Activated CD4-positive, alpha-beta T cell treated with anti-CD3 and anti-CD28 coated beads, Interleukin-2, amount 10 ng/mL, durations not matched to agents 24 days and 14 days (primary cell): ENCODE results near the gene PARD3B. TPM values are rescaled to one million over a fixed set of nuclear protein-coding genes. Genes with fewer than 3 reads are reported as not detected.
"Not testable (repeated sequence)": the region's sequence is repeated elsewhere in the genome, so short reads cannot be mapped to it uniquely, and the experiment has no call there.

Experiments
- DNase-seq: peaks from one replicate; pipeline ENCODE4 v3.0.0; 2022
- H3K27ac Mint-ChIP-seq: one replicate; pipeline ENCODE4 v1.8.0; 2022; ENCODE audit warnings: mild to moderate bottlenecking, mixed read lengths
- H3K27me3 Mint-ChIP-seq: one replicate; pipeline ENCODE4 v1.8.0; 2022; ENCODE audit warnings: mixed read lengths
- H3K36me3 Mint-ChIP-seq: one replicate; pipeline ENCODE4 v1.8.0; 2022; ENCODE audit warnings: low read depth, mild to moderate bottlenecking, mixed read lengths
- H3K4me1 Mint-ChIP-seq: one replicate; pipeline ENCODE4 v1.8.0; 2021; ENCODE audit warnings: mixed read lengths
- H3K4me3 Mint-ChIP-seq: one replicate; pipeline ENCODE4 v1.8.0; 2022; ENCODE audit warnings: mild to moderate bottlenecking, moderate library complexity, mixed read lengths
- H3K9me3 Mint-ChIP-seq: one replicate; pipeline ENCODE4 v1.8.0; 2021; ENCODE audit warnings: mixed read lengths
- intact Hi-C: fragments of 100-400 bp; cut with micrococcal nuclease; formaldehyde crosslinking; loops from one replicate; pipeline ENCODE4 v1.15.1; 2023
- total RNA-seq: library from RNA; stranded (reverse); gene quantifications from 2 replicates; pipeline ENCODE4 v1.2.3, GENCODE V29; 2022

The PARD3B gene
- total RNA-seq, 1 donor from 2014 or later, result 0.12 TPM

GRCh38 chr2:205482399-205483081 lies 937.3 kb downstream of the PARD3B start:
- no peaks in the 10 kb centered on the region for H3K36me3 Mint-ChIP-seq
- no peaks in the 10 kb centered on the region for H3K4me1 Mint-ChIP-seq
- intact Hi-C loops, result no loop called here
- DNase-seq, result no peak
- H3K4me3 Mint-ChIP-seq, result no peak overlapping the region
- H3K9me3 Mint-ChIP-seq, result no peaks in the 10 kb centered on the region
- H3K27ac Mint-ChIP-seq, result no peak overlapping the region
- H3K27me3 Mint-ChIP-seq, result peaks cover 13% of the 10 kb centered on the region

- no peaks in the 10 kb centered on the region for H3K4me1 Mint-ChIP-seq
- no peak for DNase-seq
- H3K27ac Mint-ChIP-seq, result no peak overlapping the region
- H3K4me3 Mint-ChIP-seq, result no peak overlapping the region
- no peaks in the 10 kb centered on the region for H3K36me3 Mint-ChIP-seq
- H3K9me3 Mint-ChIP-seq, result no peaks in the 10 kb centered on the region
- intact Hi-C loops, result no loop called here
- peaks cover 11% of the 10 kb centered on the region for H3K27me3 Mint-ChIP-seq
These were observed 937.8 kb downstream of the PARD3B start for GRCh38 chr2:205483095-205483494.

- intact Hi-C loops, result no loop called here
- Mint-ChIP-seq H3K27me3 (peaks cover 10% of the 10 kb centered on the region), H3K27ac (no peak overlapping the region), H3K9me3 (no peaks in the 10 kb centered on the region), H3K4me3 (no peak overlapping the region), H3K36me3 (no peaks in the 10 kb centered on the region), H3K4me1 (no peaks in the 10 kb centered on the region)
- DNase-seq, result no peak
These were observed 938.9 kb downstream of the PARD3B start for GRCh38 chr2:205484215-205484614.

- H3K9me3 Mint-ChIP-seq, result no peaks in the 10 kb centered on the region
- no peak overlapping the region for H3K27ac Mint-ChIP-seq
- no peak for DNase-seq
- no peak overlapping the region for H3K4me3 Mint-ChIP-seq
- intact Hi-C loops, result no loop called here
- no peaks in the 10 kb centered on the region for H3K4me1 Mint-ChIP-seq
- H3K36me3 Mint-ChIP-seq, result no peaks in the 10 kb centered on the region
- H3K27me3 Mint-ChIP-seq, result peaks cover 10% of the 10 kb centered on the region
These were observed 939.5 kb downstream of the PARD3B start for GRCh38 chr2:205484764-205485163.

GRCh38 chr2:205493528-205493927 lies 948.3 kb downstream of the PARD3B start:
- DNase-seq, H3K4me1 Mint-ChIP-seq, H3K27ac Mint-ChIP-seq, H3K36me3 Mint-ChIP-seq, H3K9me3 Mint-ChIP-seq, H3K4me3 Mint-ChIP-seq, intact Hi-C loops: not testable (repeated sequence)
- peaks cover 16% of the 10 kb centered on the region for H3K27me3 Mint-ChIP-seq

- no peak overlapping the region for H3K27ac Mint-ChIP-seq
- DNase-seq, result no peak
- H3K4me3 Mint-ChIP-seq, result no peak overlapping the region
- H3K36me3 Mint-ChIP-seq, result no peaks in the 10 kb centered on the region
- intact Hi-C loops, result no loop called here
- peaks cover 3% of the 10 kb centered on the region for H3K9me3 Mint-ChIP-seq
- no peaks in the 10 kb centered on the region for H3K4me1 Mint-ChIP-seq
- H3K27me3 Mint-ChIP-seq, result peaks cover 18% of the 10 kb centered on the region
These were observed 949.4 kb downstream of the PARD3B start for GRCh38 chr2:205494537-205495235.

GRCh38 chr2:205495819-205496218 lies 950.5 kb downstream of the PARD3B start:
- no peak for DNase-seq
- peaks cover 3% of the 10 kb centered on the region for H3K9me3 Mint-ChIP-seq
- intact Hi-C loops, result no loop called here
- H3K36me3 Mint-ChIP-seq, result no peaks in the 10 kb centered on the region
- no peaks in the 10 kb centered on the region for H3K4me1 Mint-ChIP-seq
- H3K27me3 Mint-ChIP-seq, result peaks cover 21% of the 10 kb centered on the region
- no peak overlapping the region for H3K27ac Mint-ChIP-seq
- no peak overlapping the region for H3K4me3 Mint-ChIP-seq

- peaks cover 2% of the 10 kb centered on the region for H3K9me3 Mint-ChIP-seq
- intact Hi-C loops, result no loop called here
- peaks cover 21% of the 10 kb centered on the region for H3K27me3 Mint-ChIP-seq
- no peak overlapping the region for H3K4me3 Mint-ChIP-seq
- H3K36me3 Mint-ChIP-seq, result no peaks in the 10 kb centered on the region
- H3K4me1 Mint-ChIP-seq, result no peaks in the 10 kb centered on the region
- no peak overlapping the region for H3K27ac Mint-ChIP-seq
- DNase-seq, result no peak
These were observed 951.1 kb downstream of the PARD3B start for GRCh38 chr2:205496370-205496769.

- Mint-ChIP-seq H3K36me3 (no peaks in the 10 kb centered on the region), H3K4me3 (no peak overlapping the region), H3K9me3 (no peaks in the 10 kb centered on the region), H3K27me3 (peaks cover 18% of the 10 kb centered on the region), H3K27ac (no peak overlapping the region), H3K4me1 (no peaks in the 10 kb centered on the region)
- no peak for DNase-seq
- intact Hi-C loops, result no loop called here
These were observed 951.5 kb downstream of the PARD3B start for GRCh38 chr2:205496772-205497171.

- Mint-ChIP-seq H3K9me3 (peaks cover 4% of the 10 kb centered on the region), H3K27me3 (peaks cover 20% of the 10 kb centered on the region), H3K4me1 (no peaks in the 10 kb centered on the region), H3K27ac (no peak overlapping the region), H3K4me3 (no peak overlapping the region), H3K36me3 (no peaks in the 10 kb centered on the region)
- intact Hi-C loops, result no loop called here
- DNase-seq, result no peak
These were observed 953.7 kb downstream of the PARD3B start for GRCh38 chr2:205499006-205499405.

- H3K4me1 Mint-ChIP-seq, result no peaks in the 10 kb centered on the region
- DNase-seq, result no peak
- intact Hi-C loops, result no loop called here
- H3K27me3 Mint-ChIP-seq, result peaks cover 17% of the 10 kb centered on the region
- no peaks in the 10 kb centered on the region for H3K36me3 Mint-ChIP-seq
- H3K9me3 Mint-ChIP-seq, result peaks cover 4% of the 10 kb centered on the region
- no peak overlapping the region for H3K27ac Mint-ChIP-seq
- no peak overlapping the region for H3K4me3 Mint-ChIP-seq
These were observed 954.8 kb downstream of the PARD3B start for GRCh38 chr2:205500065-205500464.

GRCh38 chr2:205500951-205501350 lies 955.7 kb downstream of the PARD3B start:
- intact Hi-C loops, result no loop called here
- Mint-ChIP-seq H3K27ac (no peak overlapping the region), H3K4me3 (no peak overlapping the region)

GRCh38 chr2:205501826-205502225 lies 956.6 kb downstream of the PARD3B start:
- H3K36me3 Mint-ChIP-seq, result no peaks in the 10 kb centered on the region
- intact Hi-C loops, result no loop called here
- peaks cover 7% of the 10 kb centered on the region for H3K9me3 Mint-ChIP-seq
- H3K4me1 Mint-ChIP-seq, result no peaks in the 10 kb centered on the region
- H3K4me3 Mint-ChIP-seq, result no peak overlapping the region
- no peak for DNase-seq
- no peak overlapping the region for H3K27ac Mint-ChIP-seq
- peaks cover 11% of the 10 kb centered on the region for H3K27me3 Mint-ChIP-seq

More at GRCh38 chr2:205500951-205501350, 955.7 kb downstream of the PARD3B start:
- H3K9me3 Mint-ChIP-seq, result peaks cover 4% of the 10 kb centered on the region
- DNase-seq, result no peak
- no peaks in the 10 kb centered on the region for H3K4me1 Mint-ChIP-seq
- no peaks in the 10 kb centered on the region for H3K36me3 Mint-ChIP-seq
- H3K27me3 Mint-ChIP-seq, result peaks cover 14% of the 10 kb centered on the region

GRCh38 chr2:205505371-205505770 lies 960.1 kb downstream of the PARD3B start:
- DNase-seq, result no peak
- Mint-ChIP-seq H3K27me3 (peaks cover 6% of the 10 kb centered on the region), H3K27ac (no peak overlapping the region), H3K4me1 (no peaks in the 10 kb centered on the region), H3K36me3 (no peaks in the 10 kb centered on the region), H3K9me3 (peaks cover 7% of the 10 kb centered on the region), H3K4me3 (no peak overlapping the region)
- intact Hi-C loops, result no loop called here
